NCI-H82 (cell line): ENCODE results near the gene GPR162.

ENCODE experiments used
- DNase-seq: peaks from one replicate; lab custom pipeline; 2025; lab: John Stamatoyannopoulos, UW

Gene GPR162

GRCh38 chr12:6837370-6838060 lies 15.9 kb downstream of the GPR162 start:
- DNase-seq: no peak

- no peak for DNase-seq
Observed at GRCh38 chr12:6838854-6839253, 17.2 kb downstream of the GPR162 start.

- peak; percentile 99 for DNase-seq
Observed at GRCh38 chr12:6839482-6840201, 18.0 kb downstream of the GPR162 start.

GRCh38 chr12:6840330-6840729 lies 18.7 kb downstream of the GPR162 start:
- DNase-seq: peak; percentile 100

GRCh38 chr12:6840761-6841515 lies 19.3 kb downstream of the GPR162 start, which contains the start of gene GNB3:
Gene GNB3, plus strand, starts transcription at chr12:6840925. Its CDS starts 363 bp downstream, at chr12:6841288.
- DNase-seq: peak; percentile 80

- DNase-seq: no peak
Observed at GRCh38 chr12:6842075-6842474, 20.5 kb downstream of the GPR162 start.

- peak; percentile 54 for DNase-seq
Observed at GRCh38 chr12:6843118-6843902, 21.7 kb downstream of the GPR162 start.

- no peak for DNase-seq
Observed at GRCh38 chr12:6845395-6845794, 23.8 kb downstream of the GPR162 start.

GRCh38 chr12:6846316-6846869 lies 24.8 kb downstream of the GPR162 start:
- peak; percentile 98 for DNase-seq

- DNase-seq: peak; percentile 95
Observed at GRCh38 chr12:6847676-6848075, 26.1 kb downstream of the GPR162 start.

- no peak for DNase-seq
Observed at GRCh38 chr12:6849427-6849826, 27.8 kb downstream of the GPR162 start.

GRCh38 chr12:6849976-6850560 lies 28.4 kb downstream of the GPR162 start:
- DNase-seq: no peak

GRCh38 chr12:6850796-6851152 lies 29.2 kb downstream of the GPR162 start:
- DNase-seq: no peak

- DNase-seq: peak; percentile 100
Observed at GRCh38 chr12:6851153-6851920, 29.7 kb downstream of the GPR162 start, which contains the start of gene CDCA3. Gene CDCA3, minus strand, starts transcription at chr12:6851286. Its CDS starts 334 bp downstream, at chr12:6850952.

- peak; percentile 100 for DNase-seq
Observed at GRCh38 chr12:6851921-6852650, 30.5 kb downstream of the GPR162 start, which contains the start of gene USP5. Gene USP5, plus strand, starts transcription at chr12:6852150. Its CDS starts 30 bp downstream, at chr12:6852180.

GRCh38 chr12:6852651-6853354 lies 31.2 kb downstream of the GPR162 start:
- peak; percentile 76 for DNase-seq

- DNase-seq: no peak
Observed at GRCh38 chr12:6853626-6854025, 32.0 kb downstream of the GPR162 start.

GRCh38 chr12:6854036-6854435 lies 32.4 kb downstream of the GPR162 start:
- no peak for DNase-seq

GRCh38 chr12:6855322-6855721 lies 33.7 kb downstream of the GPR162 start:
- no peak for DNase-seq
